Measurements from ENCODE around the gene INAFM2. TPM values are rescaled to one million over a fixed set of nuclear protein-coding genes. Genes with fewer than 3 reads are reported as not detected.

Gene INAFM2
- total RNA-seq, 1 experiment from 2014 or later: 25.4 TPM

GRCh38 chr15:40352281-40352901, 28.9 kb downstream of the INAFM2 start:
- TF ChIP-seq CTCF (conservative IDR thresholded peaks at IDR 0.05): no peak
- Histone ChIP-seq H3K4me2 (ENCODE audit: insufficient read depth, insufficient read length, low read length) (no peak overlapping the region), H2AK5ac (ENCODE audit: insufficient read length, low read length) (no peak overlapping the region), H3K4ac (ENCODE audit: low read depth, low read length) (no peak overlapping the region), H3K79me2 (ENCODE audit: insufficient read depth, low read length) (no peaks in the 10 kb centered on the region), H2BK20ac (ENCODE audit: low read depth, low read length, poor library complexity, severe bottlenecking) (no peak overlapping the region), H3K14ac (ENCODE audit: insufficient read depth, low read length) (no peak overlapping the region), H4K5ac (ENCODE audit: insufficient read length, low read depth, low read length) (no peak overlapping the region), H3K9ac (ENCODE audit: extremely low read depth, insufficient read length, low read length) (no peak overlapping the region), H3K27ac (ENCODE audit: insufficient read length, low read depth, low read length) (no peak overlapping the region), H4K20me1 (ENCODE audit: control insufficient read depth, insufficient read depth, insufficient read length) (no peaks in the 10 kb centered on the region), H2BK120ac (ENCODE audit: low read depth, low read length, poor library complexity, severe bottlenecking) (no peak overlapping the region), H2AFZ (ENCODE audit: low read length) (no peak overlapping the region), H3K23me2 (ENCODE audit: insufficient read length, low read depth, low read length, poor library complexity, severe bottlenecking) (peaks cover 3% of the 10 kb centered on the region), H3K27me3 (ENCODE audit: insufficient read depth, low read length) (no peaks in the 10 kb centered on the region; the same call in 1 of the 2 replicates), H3K9me3 (ENCODE audit: control insufficient read depth, low read depth, low read length) (no peaks in the 10 kb centered on the region), H3K79me1 (ENCODE audit: insufficient read depth, low read depth, low read length, poor library complexity, severe bottlenecking) (no peaks in the 10 kb centered on the region), H3T11ph (ENCODE audit: low read length) (no peak overlapping the region), H3K18ac (ENCODE audit: insufficient read length, low read depth, low read length) (no peak overlapping the region), H3K56ac (ENCODE audit: insufficient read length, low read depth, low read length) (no peak overlapping the region), H2BK5ac (ENCODE audit: insufficient read length, low read length) (no peak overlapping the region), H4K8ac (replicated peaks; ENCODE audit: insufficient read length, low read depth, low read length) (no peak overlapping the region), H3K23ac (ENCODE audit: insufficient read length, low read depth, low read length) (no peak overlapping the region), H2BK12ac (ENCODE audit: insufficient read length, low read depth, low read length) (no peak overlapping the region), H3K4me1 (ENCODE audit: insufficient read depth, low read length) (no peaks in the 10 kb centered on the region), H4K91ac (ENCODE audit: insufficient read length, low read depth, low read length) (no peak overlapping the region), H2BK15ac (ENCODE audit: low read depth, low read length) (no peak overlapping the region)
- Mint-ChIP-seq H3K27me3 (ENCODE audit: low read depth) (peaks cover 28% of the 10 kb centered on the region), H3K27ac (no peak overlapping the region), H3K4me3 (no peak overlapping the region), H3K4me1 (peaks cover 23 to 30% of the 10 kb centered on the region in 2 experiments), H3K9me3 (no peaks in the 10 kb centered on the region), H3K36me3 (ENCODE audit: insufficient read depth in 1 of 3, low read depth in 3 of 3) (no peaks in the 10 kb centered on the region)
- WGBS (ENCODE audit: extremely low coverage, insufficient read length, low lambda C conversion rate): no CpG with 5 or more reads among the region's 7 CpGs
- no peak for DNase-seq
